Measurements from ENCODE around the gene TMEM252. TPM values are rescaled to one million over a fixed set of nuclear protein-coding genes. Genes with fewer than 3 reads are reported as not detected.

TMEM252 gene
- total RNA-seq, 2 donors from 2014 or later, result not detected

DNA sequence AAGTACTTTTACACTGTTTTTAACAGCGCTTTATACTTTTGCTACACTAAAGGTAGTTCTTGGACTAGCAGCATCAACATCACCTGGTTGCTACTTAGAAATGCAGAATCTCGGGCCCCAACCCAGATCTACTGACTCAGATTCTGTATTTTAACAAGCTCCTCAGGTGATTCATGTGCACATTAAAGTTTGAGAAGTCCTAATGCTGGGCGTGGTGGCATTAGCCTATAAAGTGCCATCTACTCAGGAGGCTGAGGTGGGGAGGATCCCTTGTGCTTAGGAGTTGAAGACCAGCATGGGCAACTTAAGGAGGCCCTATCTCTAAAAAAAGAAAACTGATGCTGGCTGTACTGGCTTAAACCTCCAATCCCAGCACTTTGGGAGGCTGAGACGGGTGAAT lies 26.7 kb downstream of the TMEM252 start:
- intact Hi-C loops (cut with DNase I), result loop anchor here (5.0 kb wide), 1 partner anchor 53 kb away; no protein-coding TSS in a partner anchor
- no peak overlapping the region for H3K9ac ChIP-seq (ENCODE audit: low read depth in 2 of 2, low read length in 2 of 2)
- H3K4me3 ChIP-seq, result no peak overlapping the region
- no peak for DNase-seq
- TF ChIP-seq, protein P1, sequence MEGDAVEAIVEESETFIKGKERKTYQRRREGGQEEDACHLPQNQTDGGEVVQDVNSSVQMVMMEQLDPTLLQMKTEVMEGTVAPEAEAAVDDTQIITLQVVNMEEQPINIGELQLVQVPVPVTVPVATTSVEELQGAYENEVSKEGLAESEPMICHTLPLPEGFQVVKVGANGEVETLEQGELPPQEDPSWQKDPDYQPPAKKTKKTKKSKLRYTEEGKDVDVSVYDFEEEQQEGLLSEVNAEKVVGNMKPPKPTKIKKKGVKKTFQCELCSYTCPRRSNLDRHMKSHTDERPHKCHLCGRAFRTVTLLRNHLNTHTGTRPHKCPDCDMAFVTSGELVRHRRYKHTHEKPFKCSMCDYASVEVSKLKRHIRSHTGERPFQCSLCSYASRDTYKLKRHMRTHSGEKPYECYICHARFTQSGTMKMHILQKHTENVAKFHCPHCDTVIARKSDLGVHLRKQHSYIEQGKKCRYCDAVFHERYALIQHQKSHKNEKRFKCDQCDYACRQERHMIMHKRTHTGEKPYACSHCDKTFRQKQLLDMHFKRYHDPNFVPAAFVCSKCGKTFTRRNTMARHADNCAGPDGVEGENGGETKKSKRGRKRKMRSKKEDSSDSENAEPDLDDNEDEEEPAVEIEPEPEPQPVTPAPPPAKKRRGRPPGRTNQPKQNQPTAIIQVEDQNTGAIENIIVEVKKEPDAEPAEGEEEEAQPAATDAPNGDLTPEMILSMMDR (IDR thresholded peaks at IDR 0.05), result no peak
- H3K27ac ChIP-seq, result no peak overlapping the region
- no peaks in the 10 kb centered on the region for H3K36me3 ChIP-seq
- no peaks in the 10 kb centered on the region for H3K27me3 ChIP-seq
- H3K9me3 ChIP-seq, result no peaks in the 10 kb centered on the region
- no peaks in the 10 kb centered on the region for H3K4me1 ChIP-seq

DNA sequence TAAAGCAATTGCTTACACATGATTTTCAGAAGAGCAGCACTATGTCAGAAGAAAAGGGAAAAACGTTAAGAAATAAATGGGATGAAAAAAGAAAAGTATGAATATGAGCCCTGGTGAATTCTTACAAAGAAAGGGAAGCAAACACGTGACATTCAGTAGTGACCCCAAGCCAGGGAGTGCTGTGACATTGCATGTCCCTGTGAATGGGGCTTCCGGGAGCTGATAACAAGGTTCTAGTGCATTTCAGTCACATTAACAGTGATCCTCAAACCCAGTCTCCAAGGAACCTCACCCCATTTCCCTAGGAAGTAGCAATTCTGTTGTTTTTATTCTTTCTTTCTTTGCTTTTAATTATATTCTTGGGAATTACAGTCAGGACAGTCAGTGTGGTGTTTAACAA lies 27.3 kb downstream of the TMEM252 start:
- intact Hi-C loops (cut with DNase I), result loop anchor here (5.0 kb wide), 1 partner anchor 54 kb away; no protein-coding TSS in a partner anchor
- Histone ChIP-seq H3K9me3 (no peaks in the 10 kb centered on the region), H3K27ac (no peak overlapping the region), H3K4me1 (no peaks in the 10 kb centered on the region), H3K27me3 (no peaks in the 10 kb centered on the region), H3K4me3 (no peak overlapping the region), H3K36me3 (no peaks in the 10 kb centered on the region), H3K9ac (ENCODE audit: low read depth in 2 of 2, low read length in 2 of 2) (no peak overlapping the region)
- TF ChIP-seq, protein P1 (IDR thresholded peaks at IDR 0.05), result no peak
- no peak for DNase-seq

DNA sequence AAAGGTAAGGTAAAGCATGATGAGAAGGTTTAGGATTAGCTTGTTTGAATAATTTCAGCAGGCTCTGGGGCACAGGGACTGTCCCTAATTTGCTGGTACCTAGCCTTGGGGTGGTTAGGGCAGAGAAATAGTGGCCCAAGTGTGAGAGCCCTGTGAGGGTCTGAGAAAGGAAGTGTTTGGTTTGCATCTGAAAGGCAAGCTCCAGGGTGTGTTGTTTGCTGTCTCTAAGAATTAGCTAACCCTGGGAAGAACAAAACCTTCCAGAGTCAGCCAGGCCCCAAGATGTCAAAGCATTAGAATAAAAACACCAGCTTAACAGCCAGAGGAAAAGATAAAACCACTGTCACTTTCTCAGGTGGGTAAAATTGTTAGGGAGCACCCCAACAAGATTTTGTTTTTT lies 31.0 kb downstream of the TMEM252 start:
- H3K27ac ChIP-seq, result no peak overlapping the region

DNA sequence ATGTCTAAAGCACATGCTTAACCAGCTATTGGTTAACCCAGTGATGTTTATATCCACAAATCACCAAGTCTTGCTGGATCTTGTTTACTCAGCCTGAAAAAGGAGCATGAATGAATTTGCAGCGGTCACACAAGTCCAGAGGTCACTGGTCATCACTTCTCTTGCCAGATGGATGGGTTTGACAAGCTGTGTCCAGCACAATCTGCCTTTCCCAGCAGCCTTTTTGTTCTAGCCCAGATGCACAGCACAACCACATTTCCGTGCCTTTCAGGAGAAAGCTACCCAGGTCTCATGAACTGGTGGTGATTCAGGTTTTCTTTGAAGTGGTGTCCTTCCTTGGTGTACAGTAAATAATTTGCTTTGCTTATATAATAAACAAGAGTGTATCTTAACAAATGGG lies 32.1 kb downstream of the TMEM252 start:
- Histone ChIP-seq H3K27ac (no peak overlapping the region), H3K4me3 (no peak overlapping the region), H3K27me3 (no peaks in the 10 kb centered on the region), H3K9me3 (no peaks in the 10 kb centered on the region), H3K4me1 (no peaks in the 10 kb centered on the region), H3K9ac (ENCODE audit: low read depth in 2 of 2, low read length in 2 of 2) (no peak overlapping the region), H3K36me3 (no peaks in the 10 kb centered on the region)
- no peak for DNase-seq
- intact Hi-C loops (cut with DNase I), result loop anchor here (10.0 kb wide), 1 partner anchor 154 kb away; the partner anchor contains the start of gene PGM5
- TF ChIP-seq, protein P1 (IDR thresholded peaks at IDR 0.05), result no peak

More for the DNA sequence above, 31.0 kb downstream of the TMEM252 start:
- Histone ChIP-seq H3K9ac (ENCODE audit: low read depth in 2 of 2, low read length in 2 of 2) (no peak overlapping the region), H3K4me3 (no peak overlapping the region), H3K27me3 (no peaks in the 10 kb centered on the region), H3K9me3 (no peaks in the 10 kb centered on the region), H3K4me1 (no peaks in the 10 kb centered on the region), H3K36me3 (no peaks in the 10 kb centered on the region)
- TF ChIP-seq, protein P1 (IDR thresholded peaks at IDR 0.05), result no peak
- no peak for DNase-seq
- intact Hi-C loops (cut with DNase I), result loop anchor here (5.0 to 10.0 kb wide), 2 partner anchors 58 to 155 kb away; partner anchors contain the start of gene PGM5

DNA sequence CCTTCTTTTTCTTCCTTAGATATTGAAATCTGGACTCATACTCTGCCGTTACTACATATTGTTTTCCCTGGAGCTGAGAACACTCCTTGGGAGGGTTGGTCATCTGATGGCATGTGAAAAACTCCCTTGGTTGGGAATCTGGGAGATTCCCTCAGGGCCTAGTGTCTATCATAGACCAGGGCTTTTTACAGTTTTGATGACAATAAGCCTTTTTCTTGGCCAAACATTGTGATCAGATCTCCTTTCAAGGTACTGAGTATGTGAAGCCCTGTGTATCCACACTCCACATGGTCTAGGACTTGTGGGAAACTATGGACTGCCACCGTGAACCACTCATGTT lies 32.9 kb downstream of the TMEM252 start:
- Histone ChIP-seq H3K27ac (no peak overlapping the region), H3K4me1 (no peaks in the 10 kb centered on the region)

More for the DNA sequence above, 32.9 kb downstream of the TMEM252 start:
- TF ChIP-seq, protein P1 (IDR thresholded peaks at IDR 0.05), result no peak
- Histone ChIP-seq H3K27me3 (no peaks in the 10 kb centered on the region), H3K9ac (ENCODE audit: low read depth in 2 of 2, low read length in 2 of 2) (no peak overlapping the region), H3K9me3 (no peaks in the 10 kb centered on the region), H3K36me3 (no peaks in the 10 kb centered on the region), H3K4me3 (no peak overlapping the region)
- intact Hi-C loops (cut with DNase I), result loop anchor here (10.0 kb wide), 1 partner anchor 153 kb away; the partner anchor contains the start of gene PGM5
- DNase-seq, result no peak

Measured in colonic mucosa (tissue), 4 donors.